HepG2 (cell line): ENCODE measurements around the gene UVSSA. TPM values are rescaled to one million over a fixed set of nuclear protein-coding genes. Genes with fewer than 3 reads are reported as not detected.

Experiments
- ATAC-seq: fragments of 200-7000 bp; cut with Tn5 transposase; 3 replicates; pipeline ENCODE4 v1.9.1; 2020; ENCODE audit warnings: mild to moderate bottlenecking, moderate library complexity
- BruUV-seq: library from RNA; stranded (reverse); fragments of 400-500 nt; replicated peaks from 2 replicates; lab custom pipeline; 2021; lab: Mats Ljungman, UMichigan
- CTCF ChIA-PET: fragments of 300-600 bp; formaldehyde crosslinking; extraction: SDS; loops from one replicate; lab custom pipeline; 2021; ENCODE audit warnings: low total read pairs, inconsistent platforms, low intra/inter-chr PET ratio; lab: Yijun Ruan, JAX
- POLR2A ChIA-PET: fragments of 350-600 bp; sonication (Branson Sonifier 250); formaldehyde crosslinking; loops from one replicate; lab custom pipeline; 2020; ENCODE audit warnings: antibody characterized with exemption, inconsistent platforms; lab: Yijun Ruan, JAX
- DNase-seq: peaks from one replicate; pipeline ENCODE4 v3.0.0-alpha.2; 2015; ENCODE audit warnings: low spot score
- FAIRE-seq: peaks from 3 replicates; lab custom pipeline; 2011; peaks lifted over from hg19 to GRCh38; lab: Jason Lieb, UNC
- H2AFZ ChIP-seq: one replicate; pipeline ENCODE4 v1.6.1; 2011; ENCODE audit warnings: low read length, inconsistent platforms
- H3K27ac ChIP-seq: fragments of 300-600 bp; 3 replicates; pipeline ENCODE4 v1.8.0; 2011; ENCODE audit warnings: mixed run types, mild to moderate bottlenecking, mixed read lengths, low read length, inconsistent platforms; ENCODE audit not compliant: insufficient read depth; ENCODE audit errors: extremely low read length
- H3K27me3 ChIP-seq, 2 experiments: fragments of 200-600 bp in 1 of 2; 2 replicates in 1 of 2; 3 replicates in 1 of 2; pipeline versions ENCODE4 v1.6.0 to v1.8.0; 2011; ENCODE audit warnings: low read length in 2 of 2, mild to moderate bottlenecking in 2 of 2, moderate library complexity in 2 of 2, inconsistent platforms in 1 of 2; ENCODE audit not compliant: insufficient read depth in 2 of 2, control insufficient read depth in 1 of 2
- H3K36me3 ChIP-seq, 2 experiments: fragments of 200-600 bp in 1 of 2; replicated peaks in 1 of 2; 2 replicates in 1 of 2; 3 replicates in 1 of 2; pipeline versions ENCODE4 v1.5.1 to v1.8.0; 2011; ENCODE audit warnings: low read length in 2 of 2, inconsistent platforms in 1 of 2; ENCODE audit not compliant: insufficient read depth in 2 of 2, control insufficient read depth in 1 of 2
- H3K4me1 ChIP-seq: 2 replicates; pipeline ENCODE4 v1.5.1; 2012; ENCODE audit warnings: low read length, inconsistent platforms; ENCODE audit not compliant: insufficient read depth
- H3K4me2 ChIP-seq: 2 replicates; pipeline ENCODE4 v1.6.0; 2011; ENCODE audit warnings: low read depth, low read length, inconsistent platforms
- H3K4me3 ChIP-seq, 3 experiments: fragments of 200-600 bp in 1 of 3; sonication (generic), shearing (Covaris generic) in 1 of 3; replicated peaks in 1 of 3; 2 replicates each; pipeline ENCODE4 v1.5.1; 2011 to 2016; ENCODE audit warnings: low read length in 3 of 3, inconsistent platforms in 2 of 3, low read depth in 2 of 3, mild to moderate bottlenecking in 2 of 3, control low read depth in 1 of 3, mixed read lengths in 1 of 3; ENCODE audit not compliant: insufficient read depth in 1 of 3
- H3K79me2 ChIP-seq: one replicate; pipeline ENCODE4 v1.6.1; 2011; ENCODE audit warnings: low read length, inconsistent platforms; ENCODE audit not compliant: insufficient read depth
- H3K9ac ChIP-seq: 2 replicates; pipeline ENCODE4 v1.6.0; 2011; ENCODE audit warnings: mild to moderate bottlenecking, low read depth, low read length, inconsistent platforms; ENCODE audit not compliant: insufficient read depth
- H3K9me3 ChIP-seq: 2 replicates; pipeline ENCODE4 v1.5.1; 2012; ENCODE audit warnings: mild to moderate bottlenecking, low read length
- H4K20me1 ChIP-seq: 2 replicates; pipeline ENCODE4 v1.6.0; 2011; ENCODE audit warnings: inconsistent platforms, mild to moderate bottlenecking, low read length, moderate library complexity; ENCODE audit not compliant: insufficient read depth
- DRAP1 ChIP-seq: IDR thresholded peaks from 2 replicates; pipeline ENCODE4 v1.6.1; 2016; ENCODE audit warnings: missing genetic modification reagents, missing compliant biosample characterization
- KDM1A ChIP-seq: IDR thresholded peaks from 2 replicates; pipeline ENCODE4 v1.6.1; 2016; ENCODE audit warnings: missing compliant biosample characterization
- MAZ ChIP-seq, 2 experiments: sonication (generic) in 1 of 2; formaldehyde crosslinking in 1 of 2; IDR thresholded peaks; 2 replicates each; pipeline versions ENCODE4 v1.5.0 to v1.6.1; 2012 to 2020; ENCODE audit warnings: low read depth in 2 of 2, mild to moderate bottlenecking in 2 of 2, borderline replicate concordance in 1 of 2, improper control_type of control experiment in 1 of 2, low read length in 1 of 2, missing genetic modification reagents in 1 of 2, moderate library complexity in 1 of 2
- ZKSCAN5 ChIP-seq: sonication (generic); formaldehyde crosslinking; IDR thresholded peaks from 2 replicates; pipeline ENCODE4 v1.5.1; 2020; ENCODE audit warnings: mild to moderate bottlenecking, missing genetic modification reagents
- ZNF484 ChIP-seq: sonication (generic); formaldehyde crosslinking; IDR thresholded peaks from 2 replicates; pipeline ENCODE4 v1.5.1; 2020; ENCODE audit warnings: mild to moderate bottlenecking, low read depth, missing genetic modification reagents, borderline replicate concordance
- ZNF614 ChIP-seq: IDR thresholded peaks from 2 replicates; pipeline ENCODE4 v1.6.1; 2018; ENCODE audit warnings: missing biosample characterization, missing genetic modification reagents, inconsistent platforms, borderline replicate concordance
- ZNF782 ChIP-seq: sonication (generic); formaldehyde crosslinking; IDR thresholded peaks from 2 replicates; pipeline ENCODE4 v1.4.0; 2020; ENCODE audit warnings: missing genetic modification reagents, mild to moderate bottlenecking, borderline replicate concordance
- WGBS: methylation state at CpG from one replicate; pipeline ENCODE4 v1.1.6; 2017; ENCODE audit warnings: low lambda C conversion rate; 5-methylcytosine and 5-hydroxymethylcytosine counted together
- in situ Hi-C: cut with HindIII; loops from 2 replicates; pipeline ENCODE4 v1.10.0; 2017; ENCODE audit warnings: low pct_unique_long_range_greater_than_20kb; ENCODE audit not compliant: extremely low pct_ligation_motif_present
- intact Hi-C: fragments of 100-400 bp; cut with micrococcal nuclease; formaldehyde crosslinking; loops from one replicate; pipeline ENCODE4 v1.10.0; 2022; ENCODE audit not compliant: unreplicated experiment
- polyA plus RNA-seq, 8 experiments: library from polyadenylated mRNA; depleted of rRNA in 3 of 8; stranded (reverse) in 7 of 8; unstranded in 1 of 8; fragments of >200 nt; fragmentation: Illumina TruSeq in 4 of 8; extraction: Trizol in 4 of 8; gene quantifications; 2 replicates each; pipeline versions ENCODE4 v1.2.1 to v1.2.3, GENCODE V29; 2011 to 2016; ENCODE audit warnings: low read depth in 4 of 8, missing spikeins in 1 of 8, mixed read lengths in 1 of 8; ENCODE audit not compliant: insufficient read depth in 1 of 8
- total RNA-seq, 5 experiments: library from RNA; depleted of rRNA; stranded (reverse); fragments of >200 nt; fragmentation: Illumina TruSeq; extraction: Trizol; gene quantifications; 2 replicates each; pipeline ENCODE4 v1.2.3, GENCODE V29; 2016; ENCODE audit warnings: low read depth in 1 of 5

Gene UVSSA
- total and polyA plus RNA-seq, 2 of the 13 experiments (the other 11 are each of a cell fraction or from before 2014, with no cell fraction given), result 4.6 to 8.4 TPM

DNA sequence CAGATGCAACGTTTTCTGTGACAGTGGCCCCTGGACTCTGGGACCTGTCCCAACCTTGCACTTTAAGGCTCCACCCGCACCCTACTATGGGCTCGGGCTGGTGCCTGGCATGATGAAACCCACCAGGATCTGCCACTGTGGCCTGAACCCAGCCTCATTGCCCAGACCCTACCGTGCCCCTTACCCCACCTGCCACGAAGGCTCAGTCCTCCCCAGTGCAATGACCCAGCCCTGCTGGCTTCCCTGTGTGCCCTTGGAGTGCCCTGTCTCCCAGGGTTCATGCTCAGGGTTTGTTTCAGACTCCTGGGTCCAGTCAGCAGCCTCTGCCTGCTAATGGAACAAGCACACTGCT, 3.1 kb downstream of the UVSSA start:
- peaks cover 10 to 15% of the 10 kb centered on the region in 2 experiments; a peak in 4 of 5 replicates for H3K36me3 ChIP-seq
- in situ Hi-C loops (loop anchor here (5.0 to 10.0 kb wide), 3 partner anchors 165 to 277 kb away; no protein-coding TSS in a partner anchor), intact Hi-C loops (loop anchor here (2.0 kb wide), 1 partner anchor 219 kb away; no protein-coding TSS in a partner anchor)
- H3K4me2 ChIP-seq, result no peak overlapping the region
- H4K20me1 ChIP-seq, result no peaks in the 10 kb centered on the region
- 100% methylated on average over 3 of the region's 5 CpGs for WGBS
- BruUV-seq, result no TSS peak
- POLR2A ChIA-PET, result no interaction called here
- no peak for ATAC-seq
- H3K4me3 ChIP-seq, result no peak overlapping the region
- peaks cover 12% of the 10 kb centered on the region for H3K79me2 ChIP-seq
- no peak overlapping the region for H2AFZ ChIP-seq
- H3K9me3 ChIP-seq, result no peaks in the 10 kb centered on the region
- CTCF ChIA-PET, result no interaction called here
- H3K9ac ChIP-seq, result no peak overlapping the region
- TF ChIP-seq ZKSCAN5 (CRISPR knock-in tag), result no peak
- no peak for TF ChIP-seq KDM1A (CRISPR knock-in tag)
- TF ChIP-seq ZNF614 (CRISPR knock-in tag), result no peak
- TF ChIP-seq MAZ (IDR thresholded peaks at IDR 0.05; ENCODE audit: borderline replicate concordance, low read depth, low read length), result no peak
- no peak for TF ChIP-seq MAZ (CRISPR knock-in tag; IDR thresholded peaks at IDR 0.05; ENCODE audit: low read depth)
- no peak for TF ChIP-seq ZNF484
- no peak for TF ChIP-seq DRAP1 (CRISPR knock-in tag)
- TF ChIP-seq ZNF782 (CRISPR knock-in tag), result no peak
- DNase-seq, result no peak
- no peak for FAIRE-seq
- H3K27me3 ChIP-seq, result no peaks in the 10 kb centered on the region; a peak in 1 of 5 replicates
- H3K27ac ChIP-seq, result no peak overlapping the region
- H3K4me1 ChIP-seq, result peaks cover 23% of the 10 kb centered on the region
